HG03439 (cell line): ENCODE measurements around the gene STAP2.
A peak's percentile ranks its signal among the peaks of the same experiment; 100 is the strongest.
"Not testable (repeated sequence)": the region's sequence is repeated elsewhere in the genome, so short reads cannot be mapped to it uniquely, and the experiment has no call there.

Experiments
- ATAC-seq: cut with Tn5 transposase; IDR thresholded peaks from one replicate; pipeline ENCODE4 v1.9.1; 2021; ENCODE audit warnings: mild to moderate bottlenecking, moderate library complexity; ENCODE audit not compliant: unreplicated experiment

STAP2 gene

GRCh38 chr19:4358709-4359626 is 20.3 kb upstream of the STAP2 start:
- ATAC-seq = no peak

DNA sequence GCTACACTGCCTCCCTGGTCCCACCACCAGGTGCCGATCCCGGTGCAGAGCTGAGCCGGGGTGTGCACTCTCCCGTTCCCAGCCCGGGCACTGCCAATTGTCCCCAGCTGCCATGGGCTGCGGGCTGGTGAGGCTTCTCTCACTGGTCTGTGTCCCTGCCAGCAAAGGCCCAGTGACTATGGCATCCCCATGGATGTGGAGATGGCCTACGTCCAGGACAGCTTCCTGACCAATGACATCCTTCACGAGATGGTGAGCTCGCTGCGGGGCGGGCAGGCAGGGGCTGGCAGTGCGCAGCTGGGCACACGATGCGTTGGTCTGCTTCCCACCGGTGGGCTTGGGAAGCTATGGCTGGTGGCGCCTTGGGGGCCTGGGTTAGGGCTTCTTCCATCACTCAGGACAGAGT is 19.3 kb upstream of the STAP2 start:
- ATAC-seq = no peak

- no peak for ATAC-seq
These were observed 18.6 kb upstream of the STAP2 start for GRCh38 chr19:4357095-4357797.

GRCh38 chr19:4354897-4355296 is 16.3 kb upstream of the STAP2 start:
- no peak for ATAC-seq

- ATAC-seq = no peak
These were observed 15.7 kb upstream of the STAP2 start for GRCh38 chr19:4354282-4354681.

- ATAC-seq = no peak
These were observed 14.1 kb upstream of the STAP2 start for GRCh38 chr19:4352701-4353121.

DNA sequence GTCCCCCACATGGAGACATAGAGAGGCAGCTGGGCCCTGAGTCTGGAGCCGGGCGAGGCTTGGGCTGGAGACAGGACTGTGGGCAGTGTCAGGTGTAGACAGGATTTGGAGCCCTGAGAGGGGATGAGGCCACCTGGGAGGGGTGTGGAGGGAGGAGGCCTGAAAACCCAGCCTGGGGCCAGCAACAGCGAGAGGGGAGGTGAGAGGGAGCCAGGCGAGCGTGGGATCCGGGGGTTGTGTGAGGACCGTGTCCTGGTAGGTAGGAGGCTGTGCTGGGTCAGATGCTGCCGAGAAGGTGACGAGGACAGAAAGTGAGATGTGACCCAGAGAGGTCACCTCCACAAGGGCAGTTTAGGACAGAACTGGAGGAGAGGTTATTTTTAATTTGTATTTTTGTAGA is 12.1 kb upstream of the STAP2 start:
- ATAC-seq = no peak

- no peak for ATAC-seq
These were observed 11.5 kb upstream of the STAP2 start for GRCh38 chr19:4350111-4350510.

DNA sequence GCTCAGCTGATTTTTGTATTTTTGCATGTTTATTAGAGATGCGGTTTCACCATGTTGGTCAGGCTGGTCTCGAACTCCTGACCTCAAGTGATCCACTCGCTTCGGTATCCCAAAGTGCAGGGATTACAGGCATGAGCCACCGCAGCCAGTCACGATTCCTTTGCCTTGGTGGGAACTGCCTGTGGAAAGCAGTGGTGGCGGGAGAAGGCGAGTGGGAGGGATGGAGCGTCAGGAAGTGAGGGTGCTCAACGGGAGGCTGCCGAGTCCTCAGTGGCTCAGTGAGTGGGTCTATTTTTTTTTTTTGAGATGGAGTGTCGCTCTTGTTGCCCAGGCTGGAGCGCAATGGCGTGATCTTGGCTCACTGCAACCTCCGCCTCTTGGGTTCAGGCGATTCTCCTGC is 10.6 kb upstream of the STAP2 start:
- ATAC-seq = not testable (repeated sequence)

DNA sequence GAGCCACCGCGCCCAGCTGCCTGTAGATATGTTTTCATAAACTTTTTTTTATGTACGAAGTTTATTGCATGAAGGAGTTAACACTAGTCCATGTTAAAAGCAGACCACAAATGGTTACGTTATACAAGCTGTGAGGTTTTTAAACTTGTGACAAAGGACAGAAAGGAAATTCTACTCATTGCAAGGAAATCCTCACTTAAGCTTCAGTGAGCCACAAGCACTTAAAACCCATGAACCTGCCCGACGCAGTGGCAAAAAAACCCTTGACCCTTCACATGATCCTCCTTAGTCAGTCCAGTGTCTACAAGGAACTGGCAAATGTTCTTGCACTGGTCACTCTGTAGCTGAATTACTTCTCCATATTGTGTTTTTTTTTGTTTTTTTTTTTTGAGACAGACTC is 8.9 kb upstream of the STAP2 start:
- no peak for ATAC-seq

DNA sequence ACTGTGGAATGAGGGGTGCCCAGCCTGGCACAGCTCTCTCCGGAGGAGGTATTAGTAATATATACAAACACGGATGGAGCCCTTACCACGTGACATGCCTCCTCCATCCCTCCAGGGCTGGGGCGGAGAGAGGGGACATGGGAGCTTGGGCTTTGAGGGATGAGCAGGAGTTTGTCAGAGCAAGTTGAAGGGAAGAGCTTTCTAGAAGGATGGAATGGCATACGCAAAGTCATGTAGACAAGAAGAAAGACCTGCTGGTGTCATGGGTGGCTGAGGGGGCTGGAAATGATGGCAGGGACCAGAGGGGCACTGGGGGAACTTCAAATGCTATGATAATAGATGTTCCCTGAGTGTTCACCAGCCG is 7.4 kb upstream of the STAP2 start:
- no peak for ATAC-seq

GRCh38 chr19:4345342-4346019 is 6.9 kb upstream of the STAP2 start:
- ATAC-seq = no peak

- ATAC-seq = peak; percentile 46
These were observed 5.0 kb upstream of the STAP2 start, which contains the start of gene MPND for GRCh38 chr19:4343370-4344307. MPND (plus strand) TSS chr19:4343562; CDS start chr19:4343594, 32 bp downstream.

DNA sequence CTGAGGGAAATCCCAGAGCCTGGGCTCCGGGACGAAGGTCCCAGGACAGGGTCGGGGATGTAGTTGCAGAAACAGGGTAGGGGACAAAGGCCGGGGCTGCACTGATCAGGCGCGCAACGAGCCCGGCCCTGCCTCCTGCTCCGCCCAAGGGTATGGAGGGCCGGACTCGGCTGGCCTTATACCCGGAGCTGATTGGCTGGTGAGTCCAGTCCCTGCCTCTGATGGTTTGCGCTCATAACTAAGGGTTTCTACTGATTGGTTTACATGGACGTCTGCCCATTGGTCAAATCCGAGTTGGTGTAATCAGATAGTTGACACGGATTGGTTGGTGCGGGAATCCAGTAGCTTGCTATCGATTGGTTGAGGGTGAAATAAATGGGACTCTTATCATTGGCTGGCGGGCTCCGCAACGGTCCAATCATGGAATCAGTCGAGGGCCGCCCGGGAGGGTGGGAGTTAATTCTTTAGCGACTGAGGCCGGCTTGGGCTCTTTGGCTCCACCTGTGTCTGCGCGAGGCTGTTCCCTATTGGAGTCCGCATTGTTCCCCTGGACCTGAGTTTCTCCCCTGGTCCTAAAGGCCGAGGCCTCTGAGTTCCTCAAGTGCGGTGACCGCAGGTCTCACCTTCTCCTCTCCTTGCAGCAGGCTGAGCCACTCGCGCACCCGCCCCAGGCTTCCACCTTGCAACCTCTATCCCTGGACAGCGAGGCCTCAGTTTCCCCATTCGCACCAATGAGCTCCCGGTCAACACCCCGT is 4.2 kb upstream of the STAP2 start:
- ATAC-seq = peak; percentile 85

DNA sequence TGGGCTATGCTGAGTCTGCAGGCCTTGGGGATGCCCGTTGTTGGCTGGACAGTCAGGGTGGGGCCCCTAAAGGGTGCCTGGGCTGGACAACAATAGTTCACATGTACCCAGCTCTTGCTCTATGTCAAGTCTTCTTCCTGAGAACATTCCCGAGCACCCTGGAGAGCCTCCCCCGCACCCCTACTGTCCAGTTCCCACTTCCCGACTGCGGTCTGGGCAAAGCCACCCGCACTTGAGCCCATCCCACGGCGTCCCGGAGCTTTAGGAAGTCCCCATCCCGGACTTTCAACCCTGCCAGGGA is 3.6 kb upstream of the STAP2 start:
- no peak for ATAC-seq

GRCh38 chr19:4337906-4338440 is 654 bp downstream of the STAP2 start:
- no peak for ATAC-seq

DNA sequence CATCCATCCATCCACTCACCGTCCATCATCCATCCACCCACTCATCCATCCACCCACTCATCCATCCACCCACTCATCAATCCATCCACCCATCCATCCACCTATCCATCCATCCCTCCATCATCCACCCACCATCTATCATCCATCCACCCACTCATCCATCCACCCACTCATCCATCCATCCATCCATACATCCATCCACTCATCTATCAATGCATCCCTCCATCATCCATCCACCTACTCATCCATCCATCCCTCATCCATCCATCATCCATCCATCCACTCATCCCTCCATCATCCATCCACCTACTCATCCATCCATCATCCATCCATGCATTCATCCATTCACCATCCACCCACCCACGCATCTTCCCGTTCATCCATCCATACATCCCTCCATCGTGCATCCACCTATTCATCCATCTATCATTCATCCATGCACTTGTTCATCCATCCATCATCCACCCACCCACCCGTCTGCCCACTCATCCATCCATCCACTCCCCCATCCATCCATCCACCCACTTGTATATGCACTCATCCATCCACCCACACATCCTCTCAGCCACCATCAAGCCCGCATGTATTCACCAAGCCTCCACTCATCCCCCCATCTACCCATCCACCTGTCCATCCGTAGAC is 3.6 kb downstream of the STAP2 start:
- ATAC-seq = no peak

DNA sequence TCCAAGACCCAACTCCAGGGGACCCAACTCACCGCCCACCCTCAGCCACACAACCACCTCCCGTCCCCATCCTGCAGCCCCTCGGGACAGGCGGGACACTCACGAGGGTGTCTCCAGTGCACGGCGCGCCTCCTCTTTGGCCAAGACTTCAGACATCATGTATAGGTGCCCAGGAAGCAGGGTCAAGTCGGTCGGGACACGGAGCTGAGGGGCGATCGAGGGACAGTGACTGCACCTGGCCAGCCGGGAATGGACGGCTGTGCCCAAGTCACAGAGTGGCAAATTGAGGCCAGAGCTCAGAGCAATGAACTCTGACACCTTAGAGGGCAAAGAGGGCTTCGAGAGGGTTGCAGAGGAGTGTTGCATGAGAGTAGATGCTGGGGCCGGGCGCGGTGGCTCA is 8.8 kb downstream of the STAP2 start:
- ATAC-seq = no peak

DNA sequence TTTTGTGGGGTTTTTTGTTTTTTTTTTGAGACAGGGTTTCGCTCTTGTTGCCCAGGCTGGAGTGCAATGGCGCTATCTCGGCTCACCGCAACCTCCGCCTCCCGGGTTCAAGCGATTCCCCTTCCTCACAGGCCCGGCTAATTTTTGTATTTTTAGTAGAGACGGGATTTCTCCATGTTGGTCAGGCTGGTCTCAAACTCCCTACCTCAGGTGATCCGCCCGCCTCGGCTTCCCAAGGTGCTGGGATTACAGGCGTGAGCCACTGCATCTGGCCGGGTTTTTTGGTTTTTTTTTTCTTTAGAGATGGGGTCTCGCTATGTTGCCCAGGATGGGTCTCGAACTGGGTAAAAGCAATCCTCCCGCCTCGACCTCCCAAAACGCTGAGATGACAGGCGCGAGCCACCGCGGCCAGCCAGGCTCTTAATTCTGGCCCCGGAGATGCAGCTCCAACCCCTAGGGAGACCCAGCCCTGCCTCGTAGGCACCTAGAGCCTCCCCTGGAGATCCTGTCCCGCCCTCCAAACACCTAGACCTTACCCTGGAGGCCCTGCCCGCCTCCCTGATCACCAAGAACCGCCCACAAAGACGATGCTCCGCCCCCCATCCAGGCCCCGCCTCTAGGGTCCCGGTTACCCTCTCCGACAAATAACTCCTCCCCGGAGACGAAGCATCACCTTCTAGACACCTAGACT is 9.5 kb downstream of the STAP2 start:
- not testable (repeated sequence) for ATAC-seq
